Measurements from ENCODE around the gene STUB1. TPM values are rescaled to one million over a fixed set of nuclear protein-coding genes. Genes with fewer than 3 reads are reported as not detected.

STUB1 gene
- total RNA-seq, 1 donor from 2014 or later, result 258 TPM

DNA sequence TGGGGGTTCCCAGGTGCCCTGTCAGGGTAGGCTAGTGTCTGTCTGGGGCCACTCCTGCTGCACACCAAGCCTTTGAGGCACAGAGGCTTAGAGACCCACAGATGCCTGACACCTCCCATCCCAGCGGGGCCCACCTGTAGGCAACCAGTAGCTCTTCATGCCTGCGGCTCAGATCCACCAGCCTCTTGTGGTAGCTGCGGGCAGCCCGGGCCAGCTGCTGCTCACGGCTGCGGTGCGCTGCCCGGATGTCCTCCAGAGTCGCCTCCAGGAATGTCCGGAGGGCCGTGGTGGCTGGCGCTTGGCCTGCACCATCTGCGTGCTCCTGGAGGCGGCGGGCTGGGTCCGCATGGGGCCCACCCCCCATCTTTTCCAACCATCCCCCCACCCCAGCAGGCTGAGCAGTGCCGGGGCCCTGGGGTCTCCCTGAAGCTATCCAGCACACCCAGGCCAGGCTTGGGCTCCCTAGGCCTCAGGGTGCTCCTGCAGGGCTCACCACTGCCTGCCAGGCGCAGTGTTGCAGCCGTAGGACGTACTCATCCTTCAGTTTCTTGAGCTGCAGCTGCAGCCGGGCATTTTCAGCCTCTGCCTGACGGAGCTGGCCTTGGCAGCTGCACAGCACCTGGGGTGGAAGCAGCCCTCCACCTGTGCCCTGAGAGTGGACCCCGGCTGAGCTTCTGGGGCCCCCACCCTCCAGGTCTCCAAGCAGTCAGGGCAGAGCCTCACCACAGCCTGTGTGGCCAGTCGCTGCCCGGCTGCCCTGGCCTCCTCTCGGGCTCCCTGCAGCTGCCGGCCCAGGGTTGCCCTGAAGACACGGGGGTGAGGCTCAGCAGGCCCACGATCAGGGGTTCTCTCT is 44.2 kb downstream of the STUB1 start:
- no peak overlapping the region for H3K4me3 ChIP-seq
- no peaks in the 10 kb centered on the region for H3K36me3 ChIP-seq
- H3K27me3 ChIP-seq, result peaks cover 13% of the 10 kb centered on the region
- DNase-seq (ENCODE audit: low spot score in 2 of 2), result no peak
- H3K9me3 ChIP-seq, result no peaks in the 10 kb centered on the region
- no peak overlapping the region for H3K27ac ChIP-seq
- TF ChIP-seq CTCF (IDR thresholded peaks at IDR 0.05), result no peak
- H3K4me1 ChIP-seq, result peaks cover 25 to 32% of the 10 kb centered on the region in 2 donors
- intact Hi-C loops (cut with DNase I), result no loop called here

- Histone ChIP-seq H3K9me3 (no peaks in the 10 kb centered on the region), H3K4me1 (peaks cover 23 to 32% of the 10 kb centered on the region in 2 donors), H3K4me3 (no peak overlapping the region), H3K27ac (no peak overlapping the region), H3K36me3 (no peaks in the 10 kb centered on the region), H3K27me3 (peaks cover 13% of the 10 kb centered on the region)
- no peak for DNase-seq (ENCODE audit: low spot score in 2 of 2)
- no peak for TF ChIP-seq CTCF (IDR thresholded peaks at IDR 0.05)
- intact Hi-C loops (cut with DNase I), result no loop called here
These were observed 44.8 kb downstream of the STUB1 start for GRCh38 chr16:725041-725376.

DNA sequence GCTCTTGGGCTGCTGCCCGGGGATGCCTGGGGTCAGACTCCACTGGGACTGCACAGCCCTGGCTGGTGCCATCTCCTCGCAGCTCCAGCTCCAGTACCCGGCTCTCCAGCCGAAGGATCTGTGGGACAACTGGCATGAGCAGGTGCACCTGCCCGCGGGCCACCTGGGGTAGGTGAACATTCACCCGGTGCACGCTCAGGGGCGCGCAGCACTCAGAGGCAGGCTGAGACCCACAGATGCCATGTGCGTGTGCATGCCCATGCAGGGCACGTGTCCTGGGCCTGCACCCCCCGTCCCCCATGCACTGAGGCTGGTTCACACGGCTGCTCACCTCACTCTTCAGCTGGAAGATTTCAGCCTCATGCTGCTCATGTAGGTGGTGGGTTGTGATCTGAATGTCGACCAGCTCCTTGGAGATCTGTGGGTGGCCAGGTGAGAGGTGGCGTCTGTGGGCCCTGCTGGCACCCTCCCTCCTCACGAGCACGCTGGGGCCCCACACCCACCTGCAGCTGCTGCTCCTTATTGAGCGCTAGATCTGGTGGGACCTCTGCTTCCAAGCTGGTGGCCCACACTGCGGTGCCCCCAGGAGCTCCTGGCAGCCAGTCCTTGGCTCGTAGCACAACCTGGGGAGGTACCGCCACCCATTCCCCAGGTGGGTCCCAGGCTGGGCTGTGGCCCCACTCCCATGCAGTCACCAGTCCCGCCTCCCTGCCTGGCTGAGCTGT is 45.4 kb downstream of the STUB1 start:
- Histone ChIP-seq H3K36me3 (peaks cover 0 to 4% of the 10 kb centered on the region in 2 donors), H3K9me3 (no peaks in the 10 kb centered on the region), H3K27me3 (peaks cover 13% of the 10 kb centered on the region), H3K27ac (no peak overlapping the region), H3K4me3 (no peak overlapping the region), H3K4me1 (peaks cover 19 to 29% of the 10 kb centered on the region in 2 donors)
- intact Hi-C loops (cut with DNase I), result no loop called here
- DNase-seq (ENCODE audit: low spot score in 2 of 2), result no peak
- TF ChIP-seq CTCF (IDR thresholded peaks at IDR 0.05), result no peak

- peaks cover 13% of the 10 kb centered on the region for H3K27me3 ChIP-seq
- H3K4me1 ChIP-seq, result peaks cover 19 to 29% of the 10 kb centered on the region in 2 donors
- H3K36me3 ChIP-seq, result peaks cover 0 to 7% of the 10 kb centered on the region in 2 donors
- TF ChIP-seq CTCF (IDR thresholded peaks at IDR 0.05), result no peak
- no peaks in the 10 kb centered on the region for H3K9me3 ChIP-seq
- no peak overlapping the region for H3K27ac ChIP-seq
- intact Hi-C loops (cut with DNase I), result no loop called here
- H3K4me3 ChIP-seq, result no peak overlapping the region
- no peak for DNase-seq (ENCODE audit: low spot score in 2 of 2)
These were observed 45.9 kb downstream of the STUB1 start for GRCh38 chr16:726188-726437.

DNA sequence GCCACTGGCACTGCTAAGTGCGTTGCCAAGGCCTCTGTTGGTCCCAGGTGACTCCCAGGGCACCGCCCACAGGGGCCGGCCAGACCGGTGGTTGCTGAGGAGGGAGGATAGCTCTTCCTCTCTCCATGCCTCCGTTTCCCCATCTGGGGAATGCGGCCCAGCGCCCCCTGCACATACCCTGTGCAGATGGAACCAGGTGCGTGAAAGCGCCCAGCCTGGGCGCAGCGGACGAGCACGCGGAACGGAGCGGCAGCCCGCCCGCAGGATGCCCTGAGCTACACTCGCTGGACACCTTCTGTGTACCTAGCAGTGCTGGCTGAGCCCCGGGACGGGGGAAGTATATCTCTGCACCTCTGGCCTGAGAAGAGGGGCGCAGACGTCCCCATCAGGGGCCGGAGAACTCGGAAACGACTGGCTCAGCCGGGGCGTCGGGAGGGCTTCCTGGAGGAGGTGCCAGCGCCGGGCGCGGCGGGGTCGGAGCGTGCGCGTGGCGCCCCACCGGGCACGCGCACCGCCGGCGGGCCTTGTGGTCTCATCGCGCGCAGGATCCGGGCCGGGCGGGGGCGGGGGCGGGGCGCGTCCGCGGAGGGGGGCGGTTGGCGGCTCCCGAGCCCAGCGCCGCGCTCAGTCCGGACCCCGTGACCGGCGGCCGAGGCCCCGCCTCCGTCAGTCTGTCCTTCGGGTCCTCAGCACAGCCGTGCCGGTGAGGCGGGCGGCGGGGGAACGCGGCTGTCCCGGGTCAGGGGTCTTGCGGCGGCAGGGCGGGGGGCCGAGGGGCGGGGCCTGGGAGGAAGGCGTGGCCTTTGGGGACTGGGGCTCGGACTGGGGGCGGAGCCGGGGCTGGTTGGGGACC is 46.5 kb downstream of the STUB1 start, which contains the start of the genes CCDC78 and HAGHL:
TSS of gene CCDC78 (minus strand) at position 6 of the 853 bp plus-strand sequence. CDS start 76 bp downstream, outside the sequence.
TSS of gene HAGHL (plus strand) at position 669 of the 853 bp plus-strand sequence. CDS start 404 bp downstream, outside the sequence.
- no peak for DNase-seq (ENCODE audit: low spot score in 2 of 2)
- TF ChIP-seq CTCF (IDR thresholded peaks at IDR 0.05), result no peak
- no peaks in the 10 kb centered on the region for H3K9me3 ChIP-seq
- peak within 1 kb of the TSS; percentile 52 to 65 for H3K4me3 ChIP-seq
- H3K27ac ChIP-seq, result no peak within 1 kb of the TSS
- intact Hi-C loops (cut with DNase I), result no loop called here
- H3K27me3 ChIP-seq, result peaks cover 13% of the 10 kb centered on the region
- peaks cover 0 to 12% of the 10 kb centered on the region in 2 donors for H3K36me3 ChIP-seq
- peaks cover 19 to 26% of the 10 kb centered on the region in 2 donors for H3K4me1 ChIP-seq
